MM.1S (cell line): Measurements from ENCODE around the gene BCKDK.

ENCODE experiments used
- DNase-seq: peaks from one replicate; pipeline ENCODE4 v3.0.0-alpha.2; 2015
- H2AFZ ChIP-seq: fragments of 300-600 bp; sonication (generic); 2 replicates; pipeline ENCODE4 v1.6.0; 2016; ENCODE audit warnings: antibody characterized with exemption, low read length
- H3F3A ChIP-seq: fragments of 300-600 bp; sonication (generic); 2 replicates; pipeline ENCODE4 v1.6.1; 2016; ENCODE audit warnings: mild to moderate bottlenecking, antibody characterized with exemption, low read length, moderate library complexity, mixed read lengths; ENCODE audit not compliant: insufficient read depth
- H3K27ac ChIP-seq: fragments of 300-600 bp; sonication (generic); 2 replicates; pipeline ENCODE4 v1.5.1; 2016; ENCODE audit warnings: mild to moderate bottlenecking, low read length
- H3K27me3 ChIP-seq: fragments of 300-600 bp; sonication (generic); replicated peaks from 2 replicates; pipeline ENCODE4 v1.6.0; 2016; ENCODE audit warnings: low read length; ENCODE audit not compliant: insufficient read depth
- H3K36me3 ChIP-seq: fragments of 300-600 bp; sonication (generic); replicated peaks from 2 replicates; pipeline ENCODE4 v1.6.1; 2016; ENCODE audit warnings: mild to moderate bottlenecking, low read length, mixed read lengths; ENCODE audit not compliant: insufficient read depth
- H3K4me1 ChIP-seq: fragments of 300-600 bp; sonication (generic); 2 replicates; pipeline ENCODE4 v1.6.1; 2016; ENCODE audit warnings: low read length, mixed read lengths
- H3K4me2 ChIP-seq: fragments of 300-600 bp; sonication (generic); 2 replicates; pipeline ENCODE4 v1.6.0; 2016; ENCODE audit warnings: low read depth, low read length
- H3K4me3 ChIP-seq: fragments of 300-600 bp; sonication (generic); 2 replicates; pipeline ENCODE4 v1.5.1; 2016; ENCODE audit warnings: low read length, mixed read lengths
- H3K79me2 ChIP-seq: fragments of 300-600 bp; sonication (generic); 2 replicates; pipeline ENCODE4 v1.6.1; 2016; ENCODE audit warnings: mixed run types, low read length, mixed read lengths
- H3K9ac ChIP-seq: fragments of 300-600 bp; sonication (generic); 2 replicates; pipeline ENCODE4 v1.6.1; 2016; ENCODE audit warnings: low read length, mixed read lengths
- H3K9me2 ChIP-seq: fragments of 300-600 bp; sonication (generic); replicated peaks from 2 replicates; pipeline ENCODE4 v1.6.1; 2016; ENCODE audit warnings: mild to moderate bottlenecking, low read length, mixed read lengths; ENCODE audit not compliant: insufficient read depth
- H3K9me3 ChIP-seq: fragments of 300-600 bp; sonication (generic); replicated peaks from 2 replicates; pipeline ENCODE4 v1.6.1; 2016; ENCODE audit warnings: mild to moderate bottlenecking, low read length, mixed read lengths; ENCODE audit not compliant: insufficient read depth
- H4K20me1 ChIP-seq: fragments of 300-600 bp; sonication (generic); 2 replicates; pipeline ENCODE4 v1.6.1; 2016; ENCODE audit warnings: mild to moderate bottlenecking, low read length, moderate library complexity, mixed read lengths; ENCODE audit not compliant: insufficient read depth
- EZH2 ChIP-seq: fragments of 300-600 bp; sonication (generic); optimal IDR thresholded peaks from 2 replicates; pipeline ENCODE3; 2017; ENCODE audit warnings: low read depth, mild to moderate bottlenecking, antibody characterized with exemption, low read length, mixed read lengths
- EZH2phosphoT487 ChIP-seq: fragments of 300-600 bp; sonication (generic); IDR thresholded peaks from 2 replicates; pipeline ENCODE4 v1.6.1; 2018; ENCODE audit warnings: antibody characterized with exemption, low read length
- TF ChIP-seq, protein P1 (sequence below): fragments of 300-600 bp; sonication (generic); IDR thresholded peaks from 2 replicates; pipeline ENCODE4 v1.5.1; 2016; ENCODE audit warnings: antibody characterized with exemption, low read length, mixed read lengths

BCKDK gene

DNA sequence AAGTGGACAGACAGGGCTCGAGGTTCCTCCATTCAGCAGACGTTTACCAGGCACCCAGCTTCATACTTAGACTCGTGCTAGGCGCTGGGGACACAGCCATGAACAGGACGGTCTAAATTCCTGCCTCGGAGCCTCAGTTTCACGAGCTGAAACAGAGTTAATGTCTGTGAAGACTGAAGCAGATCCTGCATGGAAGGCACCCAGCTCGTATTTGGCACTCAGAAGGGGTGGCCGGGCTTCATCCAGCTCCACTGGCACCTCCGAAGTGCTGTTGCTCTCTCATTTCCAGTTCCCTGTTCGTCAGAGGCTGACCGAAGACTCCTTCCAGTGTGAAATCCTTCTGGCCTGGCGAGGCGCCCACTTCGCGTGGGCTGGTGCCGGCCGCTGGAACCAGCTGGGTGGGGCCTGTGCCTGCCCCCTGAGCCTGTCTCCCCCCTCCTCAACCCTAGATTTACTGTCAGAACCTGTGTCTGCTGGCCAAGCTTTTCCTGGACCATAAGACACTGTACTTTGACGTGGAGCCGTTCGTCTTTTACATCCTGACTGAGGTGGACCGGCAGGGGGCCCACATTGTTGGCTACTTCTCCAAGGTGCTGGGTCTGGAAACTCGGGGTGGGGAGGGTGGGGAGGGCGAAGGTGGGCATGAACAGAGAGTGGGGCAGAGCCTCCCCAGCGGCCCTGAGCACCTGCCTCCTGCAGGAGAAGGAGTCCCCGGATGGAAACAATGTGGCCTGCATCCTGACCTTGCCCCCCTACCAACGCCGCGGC lies 21.6 kb downstream of the BCKDK start:
- no peaks in the 10 kb centered on the region for H3K79me2 ChIP-seq
- H3K9ac ChIP-seq, result no peak overlapping the region
- no peak overlapping the region for H2AFZ ChIP-seq
- H3K4me1 ChIP-seq, result no peaks in the 10 kb centered on the region
- no peak overlapping the region for H3K4me3 ChIP-seq
- H3K9me2 ChIP-seq, result no peaks in the 10 kb centered on the region
- no peaks in the 10 kb centered on the region for H3K9me3 ChIP-seq
- H3F3A ChIP-seq, result no peaks in the 10 kb centered on the region
- H3K36me3 ChIP-seq, result no peaks in the 10 kb centered on the region
- H3K4me2 ChIP-seq, result no peak overlapping the region
- H3K27me3 ChIP-seq, result no peaks in the 10 kb centered on the region
- H3K27ac ChIP-seq, result no peak overlapping the region
- no peak for DNase-seq
- H4K20me1 ChIP-seq, result no peaks in the 10 kb centered on the region
- TF ChIP-seq, protein P1, sequence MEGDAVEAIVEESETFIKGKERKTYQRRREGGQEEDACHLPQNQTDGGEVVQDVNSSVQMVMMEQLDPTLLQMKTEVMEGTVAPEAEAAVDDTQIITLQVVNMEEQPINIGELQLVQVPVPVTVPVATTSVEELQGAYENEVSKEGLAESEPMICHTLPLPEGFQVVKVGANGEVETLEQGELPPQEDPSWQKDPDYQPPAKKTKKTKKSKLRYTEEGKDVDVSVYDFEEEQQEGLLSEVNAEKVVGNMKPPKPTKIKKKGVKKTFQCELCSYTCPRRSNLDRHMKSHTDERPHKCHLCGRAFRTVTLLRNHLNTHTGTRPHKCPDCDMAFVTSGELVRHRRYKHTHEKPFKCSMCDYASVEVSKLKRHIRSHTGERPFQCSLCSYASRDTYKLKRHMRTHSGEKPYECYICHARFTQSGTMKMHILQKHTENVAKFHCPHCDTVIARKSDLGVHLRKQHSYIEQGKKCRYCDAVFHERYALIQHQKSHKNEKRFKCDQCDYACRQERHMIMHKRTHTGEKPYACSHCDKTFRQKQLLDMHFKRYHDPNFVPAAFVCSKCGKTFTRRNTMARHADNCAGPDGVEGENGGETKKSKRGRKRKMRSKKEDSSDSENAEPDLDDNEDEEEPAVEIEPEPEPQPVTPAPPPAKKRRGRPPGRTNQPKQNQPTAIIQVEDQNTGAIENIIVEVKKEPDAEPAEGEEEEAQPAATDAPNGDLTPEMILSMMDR, result no peak
- TF ChIP-seq EZH2 (no peak), EZH2phosphoT487 (no peak)

DNA sequence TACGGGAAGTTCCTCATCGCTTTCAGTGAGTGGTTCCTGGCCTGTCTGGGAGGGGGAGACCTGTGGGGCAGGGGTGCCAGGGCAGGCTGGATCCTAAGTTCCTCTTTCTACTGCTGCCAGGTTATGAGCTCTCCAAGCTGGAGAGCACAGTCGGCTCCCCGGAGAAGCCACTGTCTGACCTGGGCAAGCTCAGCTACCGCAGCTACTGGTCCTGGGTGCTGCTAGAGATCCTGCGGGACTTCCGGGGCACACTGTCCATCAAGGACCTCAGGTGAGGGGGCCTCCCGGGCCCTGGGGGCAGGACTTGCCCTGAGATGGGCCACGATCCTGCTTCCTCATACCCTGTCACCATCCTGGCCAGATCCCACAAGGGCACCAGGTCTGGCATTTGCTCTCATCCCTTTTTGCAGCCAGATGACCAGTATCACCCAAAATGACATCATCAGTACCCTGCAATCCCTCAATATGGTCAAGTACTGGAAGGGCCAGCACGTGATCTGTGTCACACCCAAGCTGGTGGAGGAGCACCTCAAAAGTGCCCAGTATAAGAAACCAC lies 22.2 kb downstream of the BCKDK start:
- no peak overlapping the region for H3K9ac ChIP-seq
- DNase-seq, result no peak
- no peaks in the 10 kb centered on the region for H3F3A ChIP-seq
- no peaks in the 10 kb centered on the region for H3K9me2 ChIP-seq
- no peaks in the 10 kb centered on the region for H3K27me3 ChIP-seq
- no peaks in the 10 kb centered on the region for H3K9me3 ChIP-seq
- no peak overlapping the region for H3K4me2 ChIP-seq
- H3K36me3 ChIP-seq, result no peaks in the 10 kb centered on the region
- H4K20me1 ChIP-seq, result no peaks in the 10 kb centered on the region
- H3K4me1 ChIP-seq, result no peaks in the 10 kb centered on the region
- H2AFZ ChIP-seq, result no peak overlapping the region
- TF ChIP-seq EZH2phosphoT487 (no peak), EZH2 (no peak)
- TF ChIP-seq, protein P1, result no peak
- H3K4me3 ChIP-seq, result no peak overlapping the region
- no peak overlapping the region for H3K27ac ChIP-seq
- no peaks in the 10 kb centered on the region for H3K79me2 ChIP-seq

DNA sequence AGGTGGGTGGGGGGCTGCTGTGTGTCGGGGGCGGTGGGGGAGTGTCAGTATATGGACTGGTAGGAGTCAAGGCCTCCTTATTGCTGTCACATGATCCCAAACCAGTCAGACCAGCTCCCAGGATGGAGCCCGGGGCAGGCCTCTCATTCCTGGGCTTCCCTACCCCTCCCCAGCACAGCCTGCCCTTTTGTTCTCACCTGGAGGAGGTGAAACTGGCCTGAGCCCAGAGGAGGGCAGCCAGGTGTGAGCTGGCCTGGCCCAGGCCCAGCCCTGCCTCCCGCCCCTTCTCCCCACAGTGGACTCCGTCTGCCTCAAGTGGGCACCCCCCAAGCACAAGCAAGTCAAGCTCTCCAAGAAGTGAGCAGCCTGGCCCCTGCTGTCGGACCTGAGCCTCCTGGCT lies 22.7 kb downstream of the BCKDK start:
- Histone ChIP-seq H4K20me1 (no peaks in the 10 kb centered on the region), H3F3A (no peaks in the 10 kb centered on the region), H3K4me2 (no peak overlapping the region), H3K4me1 (no peaks in the 10 kb centered on the region), H3K36me3 (no peaks in the 10 kb centered on the region), H3K9me2 (no peaks in the 10 kb centered on the region), H3K9ac (no peak overlapping the region), H3K9me3 (no peaks in the 10 kb centered on the region), H3K27me3 (no peaks in the 10 kb centered on the region), H3K79me2 (no peaks in the 10 kb centered on the region), H2AFZ (no peak overlapping the region), H3K4me3 (no peak overlapping the region), H3K27ac (no peak overlapping the region)
- no peak for DNase-seq
- TF ChIP-seq EZH2phosphoT487, result no peak
- no peak for TF ChIP-seq EZH2
- TF ChIP-seq, protein P1, result no peak
